Amniotic stem cell (primary cell): ENCODE results near the gene DCP2.

ENCODE experiments used
- DNase-seq: peaks from one replicate; lab custom pipeline; 2025; lab: John Stamatoyannopoulos, UW

DCP2 gene

GRCh38 chr5:113022661-113023060 is 46.1 kb downstream of the DCP2 start:
- no peak for DNase-seq

GRCh38 chr5:113024076-113024697 is 47.6 kb downstream of the DCP2 start:
- DNase-seq, result no peak

- DNase-seq, result no peak
These were observed 49.0 kb downstream of the DCP2 start for GRCh38 chr5:113025596-113025995.

- DNase-seq, result no peak
These were observed 49.6 kb downstream of the DCP2 start for GRCh38 chr5:113026211-113026610.

GRCh38 chr5:113027015-113027414 is 50.4 kb downstream of the DCP2 start:
- DNase-seq, result no peak

- no peak for DNase-seq
These were observed 50.8 kb downstream of the DCP2 start for GRCh38 chr5:113027431-113027830.

- DNase-seq, result no peak
These were observed 53.0 kb downstream of the DCP2 start for GRCh38 chr5:113029614-113030013.

- DNase-seq, result no peak
These were observed 54.5 kb downstream of the DCP2 start for GRCh38 chr5:113031104-113031503.

- no peak for DNase-seq
These were observed 55.0 kb downstream of the DCP2 start for GRCh38 chr5:113031557-113031956.

- DNase-seq, result peak; percentile 11
These were observed 57.7 kb downstream of the DCP2 start for GRCh38 chr5:113034182-113034773.

- DNase-seq, result no peak
These were observed 58.5 kb downstream of the DCP2 start for GRCh38 chr5:113035096-113035495.

- no peak for DNase-seq
These were observed 59.7 kb downstream of the DCP2 start for GRCh38 chr5:113036321-113036720.

- no peak for DNase-seq
These were observed 60.2 kb downstream of the DCP2 start for GRCh38 chr5:113036826-113037225.

GRCh38 chr5:113038136-113038535 is 61.5 kb downstream of the DCP2 start:
- no peak for DNase-seq

GRCh38 chr5:113038714-113039113 is 62.1 kb downstream of the DCP2 start:
- no peak for DNase-seq

GRCh38 chr5:113039229-113039933 is 62.8 kb downstream of the DCP2 start:
- no peak for DNase-seq

- DNase-seq, result no peak
These were observed 63.3 kb downstream of the DCP2 start for GRCh38 chr5:113039934-113040285.

GRCh38 chr5:113040672-113041260 is 64.2 kb downstream of the DCP2 start:
- DNase-seq, result no peak

- no peak for DNase-seq
These were observed 66.1 kb downstream of the DCP2 start for GRCh38 chr5:113042491-113043243.

- no peak for DNase-seq
These were observed 66.9 kb downstream of the DCP2 start for GRCh38 chr5:113043491-113043931.

- no peak for DNase-seq
These were observed 68.3 kb downstream of the DCP2 start for GRCh38 chr5:113044776-113045465.

- DNase-seq, result no peak
These were observed 70.6 kb downstream of the DCP2 start for GRCh38 chr5:113047234-113047633.
